Common myeloid progenitor, CD34-positive (primary cell): ENCODE measurements around the gene CDIP1.

Source experiments
- CTCF ChIA-PET: fragments of 350-600 bp; sonication (Branson Sonifier 250); formaldehyde crosslinking; loops from one replicate; lab custom pipeline; 2021; ENCODE audit warnings: antibody characterized with exemption; lab: Charles Lee
- POLR2A ChIA-PET: fragments of 350-600 bp; sonication (Branson Sonifier 250); formaldehyde crosslinking; loops from one replicate; lab custom pipeline; 2021; ENCODE audit warnings: antibody characterized with exemption; lab: Charles Lee
- DNase-seq, 3 donors: peaks; one replicate each; pipeline versions ENCODE4 v3.0.0 to v3.0.0-alpha.2; 2013
- H3K27ac ChIP-seq, 2 experiments: 1 replicate in 1 of 2; 2 replicates in 1 of 2; pipeline ENCODE4 v1.7.0; 2013; ENCODE audit warnings: inconsistent platforms in 2 of 2, low read length in 2 of 2, mild to moderate bottlenecking in 2 of 2, low read depth in 1 of 2, moderate library complexity in 1 of 2; ENCODE audit not compliant: severe bottlenecking in 2 of 2, insufficient read depth in 1 of 2, poor library complexity in 1 of 2
- H3K27me3 ChIP-seq, 5 experiments: replicated peaks in 2 of 5; 1 replicate in 3 of 5; 2 replicates in 2 of 5; pipeline versions ENCODE4 v1.6.1 to v1.7.0; 2013; ENCODE audit warnings: low read length in 4 of 5, mild to moderate bottlenecking in 2 of 5, moderate library complexity in 2 of 5, inconsistent platforms in 1 of 5; ENCODE audit not compliant: insufficient read depth in 5 of 5, control insufficient read depth in 4 of 5
- H3K36me3 ChIP-seq, 4 experiments: 1 replicate in 2 of 4; 2 replicates in 2 of 4; pipeline versions ENCODE4 v1.6.1 to v1.7.0; 2013; ENCODE audit warnings: low read length in 3 of 4, control low read depth in 1 of 4, mild to moderate bottlenecking in 1 of 4; ENCODE audit not compliant: control insufficient read depth in 4 of 4, insufficient read depth in 4 of 4
- H3K4me1 ChIP-seq, 4 experiments: 1 replicate in 3 of 4; 2 replicates in 1 of 4; pipeline versions ENCODE4 v1.6.1 to v1.7.1; 2013; ENCODE audit warnings: low read length in 3 of 4, mild to moderate bottlenecking in 3 of 4, control low read depth in 1 of 4, inconsistent platforms in 1 of 4, moderate library complexity in 1 of 4; ENCODE audit not compliant: control insufficient read depth in 4 of 4, insufficient read depth in 4 of 4; ENCODE audit errors: control extremely low read depth in 1 of 4
- H3K4me3 ChIP-seq, 7 experiments: 1 replicate in 4 of 7; 2 replicates in 3 of 7; pipeline versions ENCODE4 v1.5.1 to v1.7.0; 2013; ENCODE audit warnings: mild to moderate bottlenecking in 7 of 7, low read length in 6 of 7, moderate library complexity in 6 of 7, inconsistent platforms in 2 of 7, low read depth in 2 of 7, control low read depth in 1 of 7; ENCODE audit not compliant: insufficient read depth in 4 of 7, control insufficient read depth in 1 of 7; ENCODE audit errors: extremely low read depth in 1 of 7
- H3K9me3 ChIP-seq, 5 experiments: 1 replicate in 4 of 5; 2 replicates in 1 of 5; pipeline versions ENCODE4 v1.6.1 to v1.7.1; 2013; ENCODE audit warnings: low read length in 4 of 5, mild to moderate bottlenecking in 2 of 5, inconsistent platforms in 1 of 5, low read depth in 1 of 5, moderate library complexity in 1 of 5; ENCODE audit not compliant: control insufficient read depth in 4 of 5, insufficient read depth in 2 of 5; ENCODE audit errors: control extremely low read depth in 1 of 5
- WGBS: methylation state at CpG from one replicate; pipeline ENCODE4 v1.1.5; 2013; ENCODE audit not compliant: insufficient coverage; 5-methylcytosine and 5-hydroxymethylcytosine counted together

CDIP1 gene

GRCh38 chr16:4525069-4525468 lies 13.5 kb downstream of the CDIP1 start:
- POLR2A ChIA-PET: no interaction called here
- peaks cover 5 to 47% (median 40%) of the 10 kb centered on the region in 4 experiments for H3K4me1 ChIP-seq
- no peak overlapping the region for H3K4me3 ChIP-seq
- no peak overlapping the region for H3K27ac ChIP-seq
- 94% methylated on average over 7 of the region's 7 CpGs for WGBS
- CTCF ChIA-PET: interaction anchor here (0.8 to 6.9 kb wide), 7 partner anchors 11 to 61 kb away, joined by 3 to 57 read pairs (median 4); no protein-coding TSS in a partner anchor
- H3K9me3 ChIP-seq: no peaks in the 10 kb centered on the region
- no peak for DNase-seq
- H3K27me3 ChIP-seq: no peaks in the 10 kb centered on the region
- peaks cover 0 to 17% (median 3%) of the 10 kb centered on the region in 4 experiments for H3K36me3 ChIP-seq

DNA sequence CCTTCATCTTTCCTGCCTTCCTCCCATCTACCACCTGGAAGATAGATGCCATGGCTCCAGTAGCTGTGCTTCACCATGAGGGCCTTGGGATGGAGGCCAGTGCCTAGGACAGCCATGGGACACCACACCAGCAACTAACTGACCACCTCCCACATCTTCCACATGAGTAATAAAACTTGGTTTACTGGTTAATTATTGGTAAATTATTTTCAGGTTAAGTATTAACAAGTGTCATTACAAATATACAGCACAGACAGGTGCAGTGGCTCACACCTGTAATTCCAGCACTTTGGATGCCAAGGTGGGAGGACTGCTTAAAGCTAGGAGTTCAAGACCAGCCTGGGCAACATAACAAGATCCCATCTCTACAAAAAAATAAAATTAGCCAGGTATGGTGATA lies 14.0 kb downstream of the CDIP1 start:
- POLR2A ChIA-PET: no interaction called here
- CTCF ChIA-PET: interaction anchor here (0.8 to 6.9 kb wide), 8 partner anchors 10 to 61 kb away, joined by 3 to 57 read pairs (median 4); no protein-coding TSS in a partner anchor
- Histone ChIP-seq H3K36me3 (peaks cover 0 to 17% (median 3%) of the 10 kb centered on the region in 4 experiments), H3K4me1 (peaks cover 4 to 47% (median 38%) of the 10 kb centered on the region in 4 experiments), H3K4me3 (no peak overlapping the region), H3K27me3 (no peaks in the 10 kb centered on the region), H3K27ac (no peak overlapping the region), H3K9me3 (no peaks in the 10 kb centered on the region)
- DNase-seq: no peak

GRCh38 chr16:4523686-4524085 lies 14.9 kb downstream of the CDIP1 start:
- DNase-seq: peak in 1 of 3 donors; percentile 59
- H3K4me1 ChIP-seq: peaks cover 2 to 44% (median 36%) of the 10 kb centered on the region in 4 experiments
- H3K9me3 ChIP-seq: no peaks in the 10 kb centered on the region
- no peak overlapping the region for H3K27ac ChIP-seq
- H3K36me3 ChIP-seq: peaks cover 0 to 17% (median 3%) of the 10 kb centered on the region in 4 experiments
- H3K4me3 ChIP-seq: no peak overlapping the region
- POLR2A ChIA-PET: interaction anchor here (1.2 kb wide), 1 partner anchor 9 kb away, joined by 3 read pairs; no protein-coding TSS in a partner anchor
- no peaks in the 10 kb centered on the region for H3K27me3 ChIP-seq
- CTCF ChIA-PET: interaction anchor here (1.1 to 6.9 kb wide), 6 partner anchors 9 to 62 kb away, joined by 3 to 57 read pairs (median 9); partner anchors contain the start of gene CDIP1
- WGBS: 100% methylated on average over 4 of the region's 4 CpGs

GRCh38 chr16:4522051-4522581 lies 16.5 kb downstream of the CDIP1 start:
- no peaks in the 10 kb centered on the region for H3K27me3 ChIP-seq
- no peak for DNase-seq
- peaks cover 2 to 50% (median 35%) of the 10 kb centered on the region in 4 experiments for H3K4me1 ChIP-seq
- 86% methylated on average over 7 of the region's 8 CpGs for WGBS
- peak overlapping the region in 1 of 2 experiments; percentile 54 for H3K27ac ChIP-seq
- no peaks in the 10 kb centered on the region for H3K9me3 ChIP-seq
- POLR2A ChIA-PET: no interaction called here
- peak overlapping the region in 1 of 7 experiments; percentile 5 for H3K4me3 ChIP-seq
- CTCF ChIA-PET: interaction anchor here (0.9 to 6.9 kb wide), 8 partner anchors 10 to 64 kb away, joined by 3 to 57 read pairs (median 6); partner anchors contain the start of gene CDIP1
- peaks cover 0 to 19% (median 3%) of the 10 kb centered on the region in 4 experiments for H3K36me3 ChIP-seq

DNA sequence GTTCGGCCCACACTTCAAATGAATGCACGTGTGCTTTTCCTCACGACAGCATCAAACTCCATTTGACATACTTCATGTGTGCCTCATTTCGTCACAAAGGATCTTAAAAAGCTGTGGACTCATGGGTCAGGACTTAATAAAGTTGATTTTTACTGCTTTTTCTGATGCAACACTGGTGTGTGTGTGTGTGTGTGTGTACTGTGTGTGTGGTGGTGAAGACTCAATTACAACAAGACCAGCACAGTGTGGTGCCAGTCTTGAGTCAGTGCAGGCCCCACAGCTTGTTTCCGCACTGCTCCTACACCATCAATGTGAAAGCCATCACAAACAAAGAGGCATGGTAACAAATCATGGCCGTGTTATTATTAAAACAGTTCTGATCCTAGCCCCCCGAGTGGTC lies 17.7 kb downstream of the CDIP1 start:
- H3K27ac ChIP-seq: no peak overlapping the region
- ChIA-PET CTCF (interaction anchor here (1.2 to 6.9 kb wide), 3 partner anchors 13 to 65 kb away, joined by 3 to 57 read pairs (median 4); no protein-coding TSS in a partner anchor), POLR2A (no interaction called here)
- DNase-seq: no peak
- WGBS: 94% methylated on average over 7 of the region's 7 CpGs
- no peak overlapping the region for H3K4me3 ChIP-seq
- peaks cover 0 to 19% (median 3%) of the 10 kb centered on the region in 4 experiments for H3K36me3 ChIP-seq
- peaks cover 0 to 2% (median 0%) of the 10 kb centered on the region in 5 experiments for H3K9me3 ChIP-seq
- peaks cover 2 to 57% (median 36%) of the 10 kb centered on the region in 4 experiments for H3K4me1 ChIP-seq
- no peaks in the 10 kb centered on the region for H3K27me3 ChIP-seq

DNA sequence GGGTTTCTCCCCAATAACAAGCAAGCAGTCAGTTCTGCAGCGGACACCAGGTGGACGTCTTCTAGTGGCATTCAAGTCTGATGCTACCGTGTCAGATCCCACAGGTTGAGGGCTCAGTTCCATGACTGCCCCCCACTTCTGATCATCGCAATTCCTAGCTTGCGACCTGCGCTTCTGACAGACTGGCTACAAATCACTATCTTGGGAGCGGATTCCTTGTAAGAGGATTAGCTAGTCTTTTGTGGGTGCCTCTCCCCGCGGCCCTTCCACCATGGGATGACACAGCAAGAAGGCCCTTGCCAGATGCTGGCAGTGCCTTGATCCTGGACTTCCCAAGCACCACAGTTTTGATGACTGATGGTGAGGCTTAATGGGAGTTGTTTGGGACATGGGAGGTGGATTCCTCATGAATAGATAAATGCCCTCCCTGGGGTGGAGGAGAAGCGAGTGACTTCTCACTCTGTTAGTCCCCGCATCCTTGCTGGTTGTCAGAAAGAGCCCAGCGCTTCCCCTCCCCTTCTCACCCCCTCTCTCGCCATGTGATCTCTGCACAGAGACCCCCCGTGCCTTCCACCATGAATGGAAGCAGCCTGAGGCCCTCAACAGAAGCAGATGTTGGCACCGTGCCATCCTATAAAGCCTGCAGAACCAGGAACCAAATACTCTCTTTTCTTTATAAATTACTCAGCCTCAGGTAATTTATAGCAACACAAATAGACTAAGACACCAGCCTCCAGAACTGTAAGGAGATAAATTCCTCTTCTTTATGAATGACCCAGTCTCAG lies 19.1 kb downstream of the CDIP1 start:
- Histone ChIP-seq H3K36me3 (peaks cover 0 to 15% (median 0%) of the 10 kb centered on the region in 4 experiments), H3K4me3 (no peak overlapping the region), H3K9me3 (peaks cover 0 to 2% (median 0%) of the 10 kb centered on the region in 5 experiments), H3K27me3 (no peaks in the 10 kb centered on the region), H3K27ac (no peak overlapping the region), H3K4me1 (peaks cover 13 to 72% (median 49%) of the 10 kb centered on the region in 4 experiments)
- CTCF ChIA-PET: interaction anchor here (1.2 to 15.2 kb wide), 6 partner anchors 10 to 67 kb away, joined by 3 to 375 read pairs (median 5); partner anchors contain the start of gene C16orf96
- WGBS: 82% methylated on average over 11 of the region's 15 CpGs
- POLR2A ChIA-PET: no interaction called here
- DNase-seq: peak in 2 of 3 donors; percentile 43
